Hypothalamus (tissue), 51 donors: ENCODE results near the gene DRD4.

Source experiments
- DNase-seq, 51 donors: peaks; one replicate each; lab custom pipeline; 2025; lab: John Stamatoyannopoulos, UW

Gene DRD4

GRCh38 chr11:636511-637332 lies at the start of gene DRD4:
DRD4 (plus strand) TSS chr11:637269; CDS start chr11:637305, 36 bp downstream.
- peak in 2 of 51 donors; percentile 21 to 37 for DNase-seq

- DNase-seq, result no peak
Measured at GRCh38 chr11:587546-587945, 49.5 kb upstream of the DRD4 start.

- peak in 4 of 51 donors; percentile 14 to 43 (median 32) for DNase-seq
Measured at GRCh38 chr11:587978-588380, 49.1 kb upstream of the DRD4 start.

- no peak for DNase-seq
Measured at GRCh38 chr11:589798-590197, 47.3 kb upstream of the DRD4 start.

- DNase-seq, result no peak
Measured at GRCh38 chr11:590997-591396, 46.1 kb upstream of the DRD4 start.

GRCh38 chr11:592501-592900 lies 44.6 kb upstream of the DRD4 start:
- no peak for DNase-seq

- no peak for DNase-seq
Measured at GRCh38 chr11:592918-593317, 44.2 kb upstream of the DRD4 start.

- DNase-seq, result no peak
Measured at GRCh38 chr11:593347-593746, 43.7 kb upstream of the DRD4 start.

GRCh38 chr11:595400-595799 lies 41.7 kb upstream of the DRD4 start:
- no peak for DNase-seq

GRCh38 chr11:596374-596773 lies 40.7 kb upstream of the DRD4 start:
- no peak for DNase-seq

GRCh38 chr11:597166-597725 lies 39.8 kb upstream of the DRD4 start:
- DNase-seq, result no peak

GRCh38 chr11:598005-598680 lies 38.9 kb upstream of the DRD4 start:
- DNase-seq, result no peak

GRCh38 chr11:601573-602245 lies 35.4 kb upstream of the DRD4 start:
- no peak for DNase-seq

- no peak for DNase-seq
Measured at GRCh38 chr11:603154-603553, 33.9 kb upstream of the DRD4 start.

GRCh38 chr11:605286-606129 lies 31.6 kb upstream of the DRD4 start:
- no peak for DNase-seq

GRCh38 chr11:606245-606644 lies 30.8 kb upstream of the DRD4 start:
- DNase-seq, result peak in 8 of 51 donors; percentile 11 to 60 (median 26)

GRCh38 chr11:607020-607780 lies 29.9 kb upstream of the DRD4 start:
- no peak for DNase-seq

- DNase-seq, result no peak
Measured at GRCh38 chr11:607971-608659, 29.0 kb upstream of the DRD4 start.

GRCh38 chr11:608791-609251 lies 28.2 kb upstream of the DRD4 start:
- no peak for DNase-seq
